Fibroblast of mammary gland (primary cell): ENCODE results near the gene ARFGAP3.
"Not testable (repeated sequence)": the region's sequence is repeated elsewhere in the genome, so short reads cannot be mapped to it uniquely, and the experiment has no call there.

Experiments used
- DNase-seq: peaks from one replicate; pipeline ENCODE4 v3.0.0-alpha.2; 2010; ENCODE audit warnings: low read depth
- H3K4me3 ChIP-seq: 2 replicates; pipeline ENCODE4 v1.5.1; 2011; ENCODE audit warnings: low read depth, mild to moderate bottlenecking, low read length, moderate library complexity; ENCODE audit not compliant: control insufficient read depth
- CTCF ChIP-seq: conservative IDR thresholded peaks from 2 replicates; pipeline ENCODE4 v1.5.1; 2011; ENCODE audit warnings: low read depth, low read length, inconsistent platforms; ENCODE audit not compliant: control insufficient read depth, insufficient read depth

ARFGAP3 gene

GRCh38 chr22:42787357-42787736 is 69.7 kb downstream of the ARFGAP3 start:
- no peak for DNase-seq
- H3K4me3 ChIP-seq: no peak overlapping the region
- no peak for TF ChIP-seq CTCF

GRCh38 chr22:42786606-42787356 is 70.3 kb downstream of the ARFGAP3 start:
- DNase-seq: no peak
- TF ChIP-seq CTCF: no peak
- H3K4me3 ChIP-seq: no peak overlapping the region

- no peak for DNase-seq
- H3K4me3 ChIP-seq: no peak overlapping the region
- no peak for TF ChIP-seq CTCF
These were observed 71.2 kb downstream of the ARFGAP3 start for GRCh38 chr22:42785706-42786499.

GRCh38 chr22:42782306-42782705 is 74.8 kb downstream of the ARFGAP3 start:
- H3K4me3 ChIP-seq, DNase-seq: not testable (repeated sequence)

- H3K4me3 ChIP-seq: no peak overlapping the region
- TF ChIP-seq CTCF: peak; percentile 98
- peak; percentile 96 for DNase-seq
These were observed 77.0 kb downstream of the ARFGAP3 start for GRCh38 chr22:42780070-42780540.

GRCh38 chr22:42777126-42777525 is 79.9 kb downstream of the ARFGAP3 start:
- no peak for DNase-seq
- no peak overlapping the region for H3K4me3 ChIP-seq
- no peak for TF ChIP-seq CTCF

GRCh38 chr22:42773167-42773566 is 83.9 kb downstream of the ARFGAP3 start:
- no peak for TF ChIP-seq CTCF
- no peak overlapping the region for H3K4me3 ChIP-seq
- no peak for DNase-seq
